Measurements from ENCODE around the gene NUDT8.
"Not testable (repeated sequence)": the region's sequence is repeated elsewhere in the genome, so short reads cannot be mapped to it uniquely, and the experiment has no call there.

DNA sequence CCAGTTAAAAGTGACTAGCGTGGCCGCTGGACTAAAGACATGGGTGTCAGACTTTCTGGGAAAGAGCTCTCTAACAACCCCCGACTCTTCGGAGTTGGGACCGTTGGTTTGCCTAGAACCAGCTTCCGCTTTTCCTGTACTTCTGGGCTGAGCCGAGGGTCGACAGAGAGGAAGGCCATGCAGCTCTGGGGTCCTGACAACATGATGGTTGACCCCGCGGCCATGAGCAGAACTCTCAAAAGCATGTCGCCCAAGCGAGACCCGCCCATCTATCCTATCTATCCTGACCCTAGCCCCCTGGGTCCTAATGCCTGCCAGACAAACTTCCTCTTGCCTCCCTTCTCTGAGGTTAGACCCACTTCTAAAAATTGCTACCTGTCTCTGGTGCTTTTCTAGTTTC, 9.1 kb downstream of the NUDT8 start:
- TF ChIP-seq, protein P1, sequence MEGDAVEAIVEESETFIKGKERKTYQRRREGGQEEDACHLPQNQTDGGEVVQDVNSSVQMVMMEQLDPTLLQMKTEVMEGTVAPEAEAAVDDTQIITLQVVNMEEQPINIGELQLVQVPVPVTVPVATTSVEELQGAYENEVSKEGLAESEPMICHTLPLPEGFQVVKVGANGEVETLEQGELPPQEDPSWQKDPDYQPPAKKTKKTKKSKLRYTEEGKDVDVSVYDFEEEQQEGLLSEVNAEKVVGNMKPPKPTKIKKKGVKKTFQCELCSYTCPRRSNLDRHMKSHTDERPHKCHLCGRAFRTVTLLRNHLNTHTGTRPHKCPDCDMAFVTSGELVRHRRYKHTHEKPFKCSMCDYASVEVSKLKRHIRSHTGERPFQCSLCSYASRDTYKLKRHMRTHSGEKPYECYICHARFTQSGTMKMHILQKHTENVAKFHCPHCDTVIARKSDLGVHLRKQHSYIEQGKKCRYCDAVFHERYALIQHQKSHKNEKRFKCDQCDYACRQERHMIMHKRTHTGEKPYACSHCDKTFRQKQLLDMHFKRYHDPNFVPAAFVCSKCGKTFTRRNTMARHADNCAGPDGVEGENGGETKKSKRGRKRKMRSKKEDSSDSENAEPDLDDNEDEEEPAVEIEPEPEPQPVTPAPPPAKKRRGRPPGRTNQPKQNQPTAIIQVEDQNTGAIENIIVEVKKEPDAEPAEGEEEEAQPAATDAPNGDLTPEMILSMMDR (IDR thresholded peaks at IDR 0.05), result not testable (repeated sequence)
- not testable (repeated sequence) for TF ChIP-seq POLR2AphosphoS5 (IDR thresholded peaks at IDR 0.05; ENCODE audit: low read depth, low read length); SIN3A (IDR thresholded peaks at IDR 0.05; ENCODE audit: borderline replicate concordance, insufficient read depth, low read depth, low read length); TCF7L2 (IDR thresholded peaks at IDR 0.05; ENCODE audit: low read depth, low read length)
- TF ChIP-seq, protein P2, sequence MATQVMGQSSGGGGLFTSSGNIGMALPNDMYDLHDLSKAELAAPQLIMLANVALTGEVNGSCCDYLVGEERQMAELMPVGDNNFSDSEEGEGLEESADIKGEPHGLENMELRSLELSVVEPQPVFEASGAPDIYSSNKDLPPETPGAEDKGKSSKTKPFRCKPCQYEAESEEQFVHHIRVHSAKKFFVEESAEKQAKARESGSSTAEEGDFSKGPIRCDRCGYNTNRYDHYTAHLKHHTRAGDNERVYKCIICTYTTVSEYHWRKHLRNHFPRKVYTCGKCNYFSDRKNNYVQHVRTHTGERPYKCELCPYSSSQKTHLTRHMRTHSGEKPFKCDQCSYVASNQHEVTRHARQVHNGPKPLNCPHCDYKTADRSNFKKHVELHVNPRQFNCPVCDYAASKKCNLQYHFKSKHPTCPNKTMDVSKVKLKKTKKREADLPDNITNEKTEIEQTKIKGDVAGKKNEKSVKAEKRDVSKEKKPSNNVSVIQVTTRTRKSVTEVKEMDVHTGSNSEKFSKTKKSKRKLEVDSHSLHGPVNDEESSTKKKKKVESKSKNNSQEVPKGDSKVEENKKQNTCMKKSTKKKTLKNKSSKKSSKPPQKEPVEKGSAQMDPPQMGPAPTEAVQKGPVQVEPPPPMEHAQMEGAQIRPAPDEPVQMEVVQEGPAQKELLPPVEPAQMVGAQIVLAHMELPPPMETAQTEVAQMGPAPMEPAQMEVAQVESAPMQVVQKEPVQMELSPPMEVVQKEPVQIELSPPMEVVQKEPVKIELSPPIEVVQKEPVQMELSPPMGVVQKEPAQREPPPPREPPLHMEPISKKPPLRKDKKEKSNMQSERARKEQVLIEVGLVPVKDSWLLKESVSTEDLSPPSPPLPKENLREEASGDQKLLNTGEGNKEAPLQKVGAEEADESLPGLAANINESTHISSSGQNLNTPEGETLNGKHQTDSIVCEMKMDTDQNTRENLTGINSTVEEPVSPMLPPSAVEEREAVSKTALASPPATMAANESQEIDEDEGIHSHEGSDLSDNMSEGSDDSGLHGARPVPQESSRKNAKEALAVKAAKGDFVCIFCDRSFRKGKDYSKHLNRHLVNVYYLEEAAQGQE (IDR thresholded peaks at IDR 0.05; ENCODE audit: insufficient read depth in 1 of 2, low read depth in 2 of 2, low read length in 1 of 2), result not testable (repeated sequence)
